Activated CD8-positive, alpha-beta memory T cell treated with anti-CD3 and anti-CD28 coated beads for 24 hours (primary cell): Measurements from ENCODE around the gene ZNF747.
A peak's percentile ranks its signal among the peaks of the same experiment; 100 is the strongest.
"Not testable (repeated sequence)": the region's sequence is repeated elsewhere in the genome, so short reads cannot be mapped to it uniquely, and the experiment has no call there.

Source experiments
- DNase-seq: peaks from one replicate; pipeline ENCODE4 v3.0.0-alpha.2; 2020

ZNF747 gene

DNA sequence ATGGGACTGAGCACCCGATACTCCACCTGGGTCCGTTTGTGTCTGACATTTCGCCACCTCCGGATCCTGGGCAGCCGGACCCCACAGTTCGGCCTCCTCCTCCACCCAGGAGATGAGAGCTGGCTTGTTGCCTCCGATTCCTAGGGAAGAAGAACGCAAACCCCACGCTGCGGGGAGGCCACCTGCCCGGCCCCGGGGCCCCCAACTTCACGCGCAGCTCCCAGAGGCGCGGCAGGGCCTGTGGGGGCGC is 23.0 kb upstream of the ZNF747 start:
- DNase-seq, result no peak

DNA sequence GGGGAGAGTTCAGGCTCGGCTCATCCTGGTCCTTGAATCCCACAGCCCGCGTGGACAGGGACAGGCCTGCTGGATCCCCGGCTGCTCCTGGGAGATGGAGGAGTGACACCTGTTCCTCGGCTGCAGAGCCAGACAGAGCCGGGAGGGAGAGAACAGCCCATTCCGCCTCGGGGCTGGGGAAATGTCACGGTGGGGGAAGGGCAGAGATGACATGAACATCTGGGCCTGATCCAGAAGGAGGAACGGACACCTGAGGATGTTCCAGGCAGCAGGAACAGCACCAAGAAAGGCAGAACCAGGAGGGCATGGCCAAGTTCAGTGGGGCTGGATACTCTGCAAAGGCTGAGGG is 21.4 kb upstream of the ZNF747 start:
- DNase-seq, result no peak

- no peak for DNase-seq
Measured at GRCh38 chr16:30555315-30556124, 20.9 kb upstream of the ZNF747 start.

DNA sequence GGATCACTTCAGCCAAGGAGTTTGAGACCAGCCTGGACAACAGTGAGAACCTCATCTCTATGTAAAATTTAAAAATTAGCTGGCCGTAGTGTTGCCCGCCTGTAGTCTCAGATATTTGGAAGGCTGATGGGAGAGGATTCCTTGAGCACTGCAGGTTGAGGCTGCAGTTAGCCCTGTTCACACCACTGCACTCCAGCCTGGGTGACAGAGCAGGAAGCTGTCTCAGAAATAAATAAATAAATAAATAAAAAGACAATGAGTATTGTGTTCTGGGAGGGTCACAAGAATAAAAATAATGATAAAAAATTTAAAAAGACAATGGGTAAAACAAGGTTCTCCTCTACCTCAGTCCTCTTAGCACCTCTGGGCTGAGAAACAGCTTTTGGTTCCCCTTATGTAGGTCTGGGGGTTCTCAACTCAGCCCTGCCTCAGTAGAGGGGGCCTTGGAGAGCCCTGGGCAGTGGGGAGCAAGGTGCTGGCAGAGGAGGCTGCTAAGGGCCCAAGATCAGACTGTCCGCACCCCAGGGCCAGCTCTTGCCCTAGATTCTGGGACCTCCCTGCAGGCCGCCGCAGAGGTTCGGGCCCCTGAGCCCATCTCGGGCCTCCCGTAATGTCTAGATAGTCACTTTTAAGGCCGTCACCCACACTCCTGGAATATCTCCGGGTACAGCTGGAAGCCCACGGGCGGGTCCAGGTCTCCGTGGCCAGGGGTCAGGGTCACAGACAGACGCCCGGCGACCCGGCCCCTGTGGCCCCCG is 20.1 kb upstream of the ZNF747 start:
- no peak for DNase-seq

- DNase-seq, result no peak
Measured at GRCh38 chr16:30553393-30553899, 18.8 kb upstream of the ZNF747 start.

DNA sequence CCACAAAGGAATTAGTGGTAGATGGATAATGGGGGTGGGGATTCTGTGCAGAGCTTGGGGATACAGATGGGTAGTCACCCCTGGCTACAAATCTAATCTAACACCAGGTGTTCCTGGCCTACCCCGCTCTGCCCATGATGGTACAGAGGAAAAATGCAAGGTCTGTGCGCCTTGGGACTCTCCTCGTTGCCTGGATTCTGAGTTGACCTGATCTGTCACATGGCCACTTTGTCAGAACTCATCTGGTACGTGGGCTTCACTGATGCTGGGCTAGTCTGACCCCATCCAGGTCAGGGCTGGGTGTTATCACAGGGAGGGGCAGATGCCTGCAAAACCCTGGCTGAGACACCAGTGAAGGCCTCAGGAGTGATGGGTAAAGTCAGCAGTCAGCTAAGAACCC is 18.3 kb upstream of the ZNF747 start:
- no peak for DNase-seq

- DNase-seq, result peak; percentile 80
Measured at GRCh38 chr16:30551781-30552180, 17.1 kb upstream of the ZNF747 start.

DNA sequence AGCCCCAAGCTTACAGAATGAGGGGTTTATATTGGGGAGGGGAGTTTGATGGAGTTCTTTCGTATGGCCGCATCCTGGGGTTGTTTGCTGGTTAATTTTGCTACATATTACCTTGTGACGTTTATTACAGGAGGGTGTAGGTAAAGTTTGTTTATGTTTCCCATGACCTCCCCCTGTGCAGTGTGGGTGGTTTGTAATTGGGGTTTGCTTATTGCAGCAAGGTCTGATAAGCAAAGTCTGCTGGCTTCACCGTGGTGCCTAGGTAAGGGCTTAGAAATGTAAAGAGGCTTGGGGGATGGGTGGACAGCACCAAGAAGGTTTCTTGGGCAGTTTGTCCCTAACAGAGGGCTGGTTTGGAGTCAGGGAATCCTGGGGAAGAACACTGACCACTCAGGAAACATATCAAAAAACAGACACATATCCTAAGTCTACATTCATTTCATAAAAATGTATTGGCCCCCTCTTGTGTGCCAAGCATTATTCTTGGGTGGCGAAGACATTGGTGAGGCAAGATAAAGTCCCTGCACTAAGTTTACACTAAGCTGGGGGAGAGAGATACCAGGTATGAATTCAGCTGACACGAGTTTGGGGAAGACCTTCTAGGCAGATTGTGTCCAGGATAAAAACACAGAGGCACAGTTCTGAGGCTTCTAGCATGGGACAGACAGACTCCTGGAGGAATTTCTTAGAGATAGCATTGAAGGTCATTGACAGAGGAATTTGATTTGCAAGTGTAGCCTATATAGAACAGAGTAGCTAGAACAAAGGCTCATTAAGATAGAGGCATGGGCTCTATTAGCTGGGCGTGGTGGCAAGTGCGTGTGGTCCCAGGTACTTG is 14.0 kb upstream of the ZNF747 start:
- DNase-seq, result no peak

DNA sequence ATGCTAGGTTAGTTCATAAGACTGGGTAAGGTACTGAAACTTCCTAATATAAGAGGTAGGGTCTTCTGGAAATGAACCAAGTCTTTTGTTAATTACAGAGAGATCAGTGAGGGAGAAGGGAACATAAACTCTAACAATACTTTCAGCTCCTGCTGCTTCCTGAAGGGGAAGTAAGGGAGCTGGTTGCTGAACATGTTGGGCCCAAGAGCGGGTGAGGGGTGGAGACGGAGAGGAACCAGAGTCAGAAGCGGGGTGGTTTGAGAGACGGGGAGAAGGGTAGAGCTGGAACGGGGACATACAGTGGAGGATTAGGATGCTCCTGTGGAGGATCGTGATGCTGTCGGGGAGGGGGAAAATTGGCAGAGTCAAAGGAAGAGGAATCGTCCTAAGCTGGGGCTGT is 11.5 kb upstream of the ZNF747 start:
- no peak for DNase-seq

- DNase-seq, result no peak
Measured at GRCh38 chr16:30543067-30543466, 8.4 kb upstream of the ZNF747 start.

DNA sequence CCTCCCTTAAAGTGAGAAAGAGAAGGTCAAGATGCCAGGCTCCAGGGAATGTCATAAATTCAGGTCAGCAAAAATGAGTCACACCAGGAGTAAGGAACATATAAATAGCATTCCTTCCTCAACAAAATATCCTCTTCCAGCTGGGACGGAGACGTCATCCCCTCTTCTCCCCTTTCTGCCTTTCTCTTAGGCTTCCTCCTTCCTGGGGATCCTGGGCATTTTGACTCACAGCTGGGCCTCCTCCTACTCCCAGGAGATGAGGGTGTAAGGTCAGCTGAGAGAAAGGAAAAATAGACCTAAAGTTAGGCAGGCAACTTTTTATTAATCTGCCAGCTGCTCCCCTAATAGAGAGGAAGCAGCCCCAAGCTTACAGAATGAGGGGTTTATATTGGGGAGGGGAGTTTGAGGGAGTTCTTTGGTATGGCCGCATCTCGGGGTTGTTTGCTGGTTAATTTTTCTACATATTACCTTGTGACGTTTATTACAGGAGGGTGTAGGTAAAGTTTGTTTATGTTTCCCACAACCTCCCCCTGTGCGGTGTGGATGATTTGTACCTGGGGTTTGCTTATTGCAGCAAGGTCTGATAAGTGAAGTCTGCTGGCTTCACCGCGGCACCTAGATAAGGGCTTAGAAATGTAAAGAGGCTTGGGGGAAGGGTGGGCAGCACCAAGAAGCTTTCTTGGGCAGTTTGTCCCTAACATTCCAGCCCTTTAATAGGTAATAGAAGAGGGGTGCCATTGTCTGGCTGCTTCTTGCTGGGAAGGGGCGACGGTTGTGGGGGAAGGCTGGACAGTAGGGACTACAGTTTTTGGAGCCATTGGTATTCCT is 7.1 kb upstream of the ZNF747 start:
- DNase-seq, result no peak

DNA sequence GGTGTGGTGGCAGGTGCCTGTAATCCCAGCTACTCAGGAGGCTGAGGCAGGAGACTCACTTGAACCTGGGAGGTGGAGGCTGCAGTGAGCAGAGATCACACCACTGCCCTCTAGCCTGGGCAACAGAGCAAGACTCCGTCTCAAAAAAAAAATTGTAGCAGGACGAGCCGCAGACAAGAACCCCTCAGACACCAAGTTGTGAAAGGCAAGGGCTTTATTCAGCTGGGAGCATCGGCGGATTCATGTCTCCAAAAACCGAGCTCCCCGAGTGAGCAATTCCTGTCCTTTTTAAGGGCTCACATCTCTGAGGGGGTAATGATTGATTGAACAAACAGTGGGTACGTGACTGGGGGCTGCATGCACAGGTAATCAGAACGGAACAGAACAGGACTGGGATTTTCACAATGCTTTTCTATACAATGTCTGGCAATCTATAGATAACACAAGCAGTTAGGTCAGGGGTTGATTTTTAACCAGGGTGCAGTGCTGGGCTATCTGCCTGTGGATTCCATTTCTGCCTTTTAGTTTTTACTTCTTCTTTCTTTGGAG is 6.3 kb upstream of the ZNF747 start:
- DNase-seq, result not testable (repeated sequence)

DNA sequence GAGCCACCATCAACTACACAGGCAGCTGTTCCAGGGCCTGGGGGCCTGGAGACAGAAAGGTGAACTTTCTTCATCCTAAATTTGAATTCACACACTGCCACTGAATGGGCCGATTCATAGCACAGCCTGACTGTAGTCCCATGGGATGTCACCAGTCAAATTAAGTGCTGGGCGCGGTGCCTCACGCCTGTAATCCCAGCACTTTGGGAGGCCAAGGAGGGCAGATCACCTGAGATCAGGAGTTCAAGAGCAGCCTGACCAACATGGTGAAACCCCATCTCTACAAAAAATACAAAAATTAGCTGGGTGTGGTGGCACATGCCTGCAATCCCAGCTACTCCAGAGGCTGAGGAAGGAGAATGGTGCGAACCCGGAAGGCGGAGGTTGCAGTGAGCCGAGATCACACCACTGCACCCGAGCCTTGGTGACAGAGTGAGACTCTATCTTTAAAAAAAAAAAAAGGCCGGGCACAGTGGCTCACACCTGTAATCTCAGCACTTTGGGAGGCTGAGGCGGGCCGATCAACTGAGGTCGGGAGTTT is 5.4 kb upstream of the ZNF747 start:
- DNase-seq, result not testable (repeated sequence)

GRCh38 chr16:30539000-30539964 is 4.6 kb upstream of the ZNF747 start:
- DNase-seq, result no peak

DNA sequence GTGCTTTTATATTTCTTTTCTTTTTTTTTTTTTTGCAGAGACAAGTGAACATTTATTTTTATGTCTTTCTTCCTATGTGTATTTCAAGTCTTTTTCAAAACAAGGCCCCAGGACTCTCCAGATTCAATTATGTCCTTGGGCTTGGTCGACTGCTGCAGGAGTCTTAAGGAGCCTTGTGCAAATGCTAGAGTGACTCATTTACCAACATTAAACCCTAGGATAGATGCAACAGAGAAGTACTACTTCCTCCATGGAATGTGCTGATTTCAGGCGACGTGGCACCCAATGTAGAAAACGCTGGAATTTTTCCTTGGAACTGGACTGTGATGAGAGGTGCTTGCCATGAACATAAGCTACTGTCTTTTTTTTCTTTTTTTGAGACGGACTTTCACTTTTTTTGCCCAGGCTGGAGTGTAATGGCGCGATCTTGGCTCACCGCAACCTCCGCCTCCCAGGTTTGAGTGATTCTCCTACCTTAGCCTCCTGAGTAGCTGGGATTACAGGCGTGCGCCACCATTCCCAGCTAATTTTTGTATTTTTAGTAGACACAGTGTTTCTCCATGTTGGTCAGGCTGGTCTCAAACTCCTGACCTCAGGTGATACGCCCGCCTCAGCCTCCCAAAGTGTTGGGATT is 1.9 kb upstream of the ZNF747 start:
- DNase-seq, result not testable (repeated sequence)

- DNase-seq, result peak; percentile 87
Measured at GRCh38 chr16:30535777-30536190, 1.1 kb upstream of the ZNF747 start.

DNA sequence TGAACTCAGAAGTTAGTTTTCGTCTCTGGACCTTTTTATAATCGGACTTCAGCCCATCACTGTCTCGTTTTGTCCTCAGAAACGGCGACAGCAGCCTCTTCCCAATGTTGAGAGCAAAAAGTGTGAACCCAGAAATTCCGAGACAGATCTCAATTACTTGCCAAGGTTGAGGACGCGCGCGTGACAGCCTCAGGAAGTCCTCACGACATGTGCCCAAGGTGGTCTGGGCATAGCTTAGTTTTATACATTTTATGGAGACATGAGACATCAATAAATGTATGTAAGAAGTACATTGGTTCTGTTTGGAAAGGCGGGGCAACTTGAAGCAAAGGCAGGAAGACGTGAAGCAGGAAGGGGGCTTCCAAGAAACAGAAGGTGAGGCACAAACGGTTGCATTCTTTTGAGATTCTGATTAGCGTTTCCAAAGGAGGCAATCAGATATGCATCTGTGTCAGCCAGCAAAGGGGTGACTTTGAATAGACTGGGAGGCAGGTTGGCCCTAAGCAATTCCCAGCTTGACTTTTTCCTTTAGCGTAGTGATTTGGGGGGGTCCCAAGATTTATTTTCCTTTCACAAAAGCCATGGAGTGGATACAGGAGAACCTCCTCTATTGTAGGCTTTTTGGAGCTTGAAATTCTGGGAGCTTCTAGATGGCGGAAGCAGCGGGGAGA is 583 bp upstream of the ZNF747 start:
- no peak for DNase-seq

GRCh38 chr16:30533748-30534367 is 800 bp downstream of the ZNF747 start:
- no peak for DNase-seq

GRCh38 chr16:30533146-30533522 is 1.5 kb downstream of the ZNF747 start:
- DNase-seq, result no peak
